H9 (cell line): ENCODE measurements around the gene ZC3H7B. TPM values are rescaled to one million over a fixed set of nuclear protein-coding genes. Genes with fewer than 3 reads are reported as not detected.

Experiments
- DNase-seq: peaks from one replicate; pipeline ENCODE4 v3.0.0-alpha.2; 2017
- H2AFZ ChIP-seq: one replicate; pipeline ENCODE4 v1.6.1; 2013; ENCODE audit warnings: mild to moderate bottlenecking, low read length, control low read depth, moderate library complexity
- H2AK5ac ChIP-seq: 2 replicates; pipeline ENCODE4 v1.6.1; 2013; ENCODE audit warnings: low read length, control low read depth, mixed read lengths; ENCODE audit not compliant: insufficient read length
- H2BK120ac ChIP-seq: one replicate; pipeline ENCODE4 v1.6.1; 2013; ENCODE audit warnings: low read depth, mild to moderate bottlenecking, low read length, control low read depth, inconsistent platforms; ENCODE audit not compliant: poor library complexity, severe bottlenecking
- H2BK12ac ChIP-seq: 2 replicates; pipeline ENCODE4 v1.6.1; 2013; ENCODE audit warnings: low read length, control low read depth, mixed read lengths, low read depth; ENCODE audit not compliant: insufficient read length
- H2BK15ac ChIP-seq: 2 replicates; pipeline ENCODE4 v1.6.1; 2013; ENCODE audit warnings: low read depth, low read length, control low read depth
- H2BK20ac ChIP-seq: one replicate; pipeline ENCODE4 v1.6.1; 2013; ENCODE audit warnings: low read depth, mild to moderate bottlenecking, low read length, control low read depth, inconsistent platforms; ENCODE audit not compliant: poor library complexity, severe bottlenecking
- H2BK5ac ChIP-seq: 2 replicates; pipeline ENCODE4 v1.6.1; 2013; ENCODE audit warnings: low read length, control low read depth, mixed read lengths; ENCODE audit not compliant: insufficient read length
- H3K14ac ChIP-seq: 2 replicates; pipeline ENCODE4 v1.6.1; 2013; ENCODE audit warnings: low read length, control low read depth; ENCODE audit not compliant: insufficient read depth
- H3K18ac ChIP-seq: 2 replicates; pipeline ENCODE4 v1.6.1; 2013; ENCODE audit warnings: low read depth, mild to moderate bottlenecking, mixed read lengths, low read length, control low read depth; ENCODE audit not compliant: insufficient read length
- H3K23ac ChIP-seq: 2 replicates; pipeline ENCODE4 v1.6.1; 2013; ENCODE audit warnings: low read length, control low read depth, mixed read lengths, low read depth; ENCODE audit not compliant: insufficient read length
- H3K23me2 ChIP-seq: 2 replicates; pipeline ENCODE4 v1.6.1; 2013; ENCODE audit warnings: low read depth, mild to moderate bottlenecking, mixed read lengths, low read length, control low read depth; ENCODE audit not compliant: insufficient read length, poor library complexity, severe bottlenecking
- H3K27ac ChIP-seq: 2 replicates; pipeline ENCODE4 v1.5.1; 2013; ENCODE audit warnings: low read length, control low read depth, mixed read lengths, low read depth; ENCODE audit not compliant: insufficient read length
- H3K27me3 ChIP-seq: 2 replicates; pipeline ENCODE4 v1.6.1; 2013; ENCODE audit warnings: low read length, control low read depth, inconsistent platforms; ENCODE audit not compliant: insufficient read depth
- H3K4ac ChIP-seq: 2 replicates; pipeline ENCODE4 v1.6.1; 2013; ENCODE audit warnings: low read depth, mild to moderate bottlenecking, control low read depth, inconsistent platforms, low read length, moderate library complexity
- H3K4me1 ChIP-seq: 2 replicates; pipeline ENCODE4 v1.6.1; 2013; ENCODE audit warnings: low read length, control low read depth, inconsistent platforms; ENCODE audit not compliant: insufficient read depth
- H3K4me2 ChIP-seq: 2 replicates; pipeline ENCODE4 v1.6.1; 2013; ENCODE audit warnings: low read length, control low read depth, mixed read lengths; ENCODE audit not compliant: insufficient read length, insufficient read depth
- H3K56ac ChIP-seq: 2 replicates; pipeline ENCODE4 v1.6.1; 2013; ENCODE audit warnings: low read depth, mild to moderate bottlenecking, mixed read lengths, low read length, control low read depth; ENCODE audit not compliant: insufficient read length
- H3K79me1 ChIP-seq: 2 replicates; pipeline ENCODE4 v1.6.1; 2013; ENCODE audit warnings: low read depth, mild to moderate bottlenecking, moderate library complexity, low read length, control low read depth, inconsistent platforms; ENCODE audit not compliant: insufficient read depth, poor library complexity, severe bottlenecking
- H3K79me2 ChIP-seq: 2 replicates; pipeline ENCODE4 v1.6.1; 2013; ENCODE audit warnings: low read length, control low read depth, inconsistent platforms; ENCODE audit not compliant: insufficient read depth
- H3K9ac ChIP-seq: 2 replicates; pipeline ENCODE4 v1.6.1; 2013; ENCODE audit warnings: low read length, control low read depth, mixed read lengths; ENCODE audit not compliant: insufficient read length; ENCODE audit errors: extremely low read depth
- H3K9me3 ChIP-seq: one replicate; pipeline ENCODE4 v1.6.1; 2013; ENCODE audit warnings: low read depth, low read length, inconsistent platforms; ENCODE audit not compliant: control insufficient read depth
- H3T11ph ChIP-seq: one replicate; pipeline ENCODE4 v1.6.1; 2013; ENCODE audit warnings: mild to moderate bottlenecking, low read length, control low read depth, inconsistent platforms
- H4K20me1 ChIP-seq: one replicate; pipeline ENCODE4 v1.6.1; 2013; ENCODE audit not compliant: control insufficient read depth, insufficient read length, insufficient read depth
- H4K5ac ChIP-seq: 2 replicates; pipeline ENCODE4 v1.6.1; 2013; ENCODE audit warnings: low read depth, mild to moderate bottlenecking, mixed read lengths, low read length, control low read depth; ENCODE audit not compliant: insufficient read length
- H4K8ac ChIP-seq: replicated peaks from 2 replicates; pipeline ENCODE4 v1.6.1; 2013; ENCODE audit warnings: low read length, control low read depth, mixed read lengths, low read depth; ENCODE audit not compliant: insufficient read length
- H4K91ac ChIP-seq: 2 replicates; pipeline ENCODE4 v1.6.1; 2013; ENCODE audit warnings: low read depth, mild to moderate bottlenecking, moderate library complexity, mixed read lengths, low read length, control low read depth; ENCODE audit not compliant: insufficient read length
- H3K27ac Mint-ChIP-seq, 3 experiments: 2 replicates in 2 of 3; 3 replicates in 1 of 3; pipeline ENCODE4 v1.8.0; 2020 to 2021; ENCODE audit warnings: mixed read lengths in 3 of 3, mild to moderate bottlenecking in 1 of 3, moderate library complexity in 1 of 3
- H3K27me3 Mint-ChIP-seq: 2 replicates; pipeline ENCODE4 v1.8.0; 2021; ENCODE audit warnings: low read depth, mild to moderate bottlenecking, moderate library complexity, mixed read lengths
- H3K36me3 Mint-ChIP-seq, 3 experiments: 2 replicates in 2 of 3; 3 replicates in 1 of 3; pipeline ENCODE4 v1.8.0; 2020 to 2021; ENCODE audit warnings: low read depth in 3 of 3, mixed read lengths in 3 of 3; ENCODE audit not compliant: insufficient read depth in 1 of 3
- H3K4me1 Mint-ChIP-seq, 2 experiments: 2 replicates each; pipeline ENCODE4 v1.8.0; 2020; ENCODE audit warnings: mixed read lengths in 2 of 2
- H3K4me3 Mint-ChIP-seq, 2 experiments: 2 replicates in 1 of 2; 3 replicates in 1 of 2; pipeline ENCODE4 v1.8.0; 2020 to 2021; ENCODE audit warnings: mild to moderate bottlenecking in 2 of 2, mixed read lengths in 2 of 2, moderate library complexity in 1 of 2
- H3K9me3 Mint-ChIP-seq, 2 experiments: 2 replicates in 1 of 2; 3 replicates in 1 of 2; pipeline ENCODE4 v1.8.0; 2020; ENCODE audit warnings: mild to moderate bottlenecking in 2 of 2, mixed read lengths in 2 of 2, moderate library complexity in 1 of 2
- CTCF ChIP-seq: fragments of 200-600 bp; sonication (generic); conservative IDR thresholded peaks from 3 replicates; pipeline ENCODE4 v1.8.0; 2021; ENCODE audit warnings: antibody characterized with exemption, mild to moderate bottlenecking
- WGBS: extraction: QIAGEN DNeasy Blood & Tissue Kit; methylation state at CpG from one replicate; pipeline ENCODE4 v1.1.7; 2013; ENCODE audit warnings: missing lambda C conversion rate, low lambda C conversion rate, mixed read lengths; ENCODE audit not compliant: insufficient read length; ENCODE audit errors: extremely low coverage; 5-methylcytosine and 5-hydroxymethylcytosine counted together
- total RNA-seq: library from RNA; stranded (reverse); gene quantifications from 2 replicates; pipeline ENCODE4 v1.2.1, GENCODE V29; 2021

ZC3H7B gene
- total RNA-seq, 1 experiment from 2014 or later, result 69.3 TPM

- Histone ChIP-seq H3T11ph (no peak overlapping the region), H2AK5ac (no peak overlapping the region), H3K79me1 (no peaks in the 10 kb centered on the region), H4K5ac (no peak overlapping the region), H3K27ac (no peak overlapping the region), H3K9ac (no peak overlapping the region), H4K8ac (no peak overlapping the region), H4K91ac (no peak overlapping the region), H2BK5ac (no peak overlapping the region), H3K23ac (no peak overlapping the region), H3K9me3 (no peaks in the 10 kb centered on the region), H2BK20ac (no peak overlapping the region), H3K4me2 (no peak overlapping the region), H2BK15ac (no peak overlapping the region), H3K56ac (no peak overlapping the region), H3K23me2 (no peaks in the 10 kb centered on the region), H3K4me1 (no peaks in the 10 kb centered on the region), H3K18ac (no peak overlapping the region), H4K20me1 (no peaks in the 10 kb centered on the region), H2BK12ac (no peak overlapping the region), H3K4ac (no peak overlapping the region), H2AFZ (no peak overlapping the region), H3K79me2 (no peaks in the 10 kb centered on the region), H3K27me3 (no peaks in the 10 kb centered on the region), H2BK120ac (no peak overlapping the region), H3K14ac (no peak overlapping the region)
- WGBS, result no CpG with 5 or more reads among the region's 2 CpGs
- no peak overlapping the region for H3K4me3 Mint-ChIP-seq
- H3K4me1 Mint-ChIP-seq, result no peaks in the 10 kb centered on the region
- TF ChIP-seq CTCF, result no peak
- H3K9me3 Mint-ChIP-seq, result no peaks in the 10 kb centered on the region
- no peak overlapping the region for H3K27ac Mint-ChIP-seq
- peaks cover 60 to 98% (median 92%) of the 10 kb centered on the region in 3 experiments for H3K36me3 Mint-ChIP-seq
- no peak for DNase-seq
- H3K27me3 Mint-ChIP-seq, result no peaks in the 10 kb centered on the region; the same call in 1 of the 2 replicates
These were observed 37.6 kb upstream of the ZC3H7B start for GRCh38 chr22:41263704-41264103.
